Body of pancreas (tissue), 4 donors: ENCODE measurements around the gene TSHR.

Experiments
- POLR2A ChIP-seq, 3 donors: fragments of 450-650 bp; IDR thresholded peaks; one replicate each; pipeline ENCODE4 v1.6.1; 2016; ENCODE audit warnings: antibody characterized with exemption in 3 of 3, mild to moderate bottlenecking in 2 of 3
- TF ChIP-seq, protein P1 (sequence below), 7 experiments: fragments of 450-650 bp in 4 of 7; fragments of 200-600 bp in 3 of 7; sonication (generic) in 3 of 7; IDR thresholded peaks; one replicate each; pipeline ENCODE4 v1.5.1; 2016 to 2019; ENCODE audit warnings: antibody characterized with exemption in 7 of 7

DNA sequence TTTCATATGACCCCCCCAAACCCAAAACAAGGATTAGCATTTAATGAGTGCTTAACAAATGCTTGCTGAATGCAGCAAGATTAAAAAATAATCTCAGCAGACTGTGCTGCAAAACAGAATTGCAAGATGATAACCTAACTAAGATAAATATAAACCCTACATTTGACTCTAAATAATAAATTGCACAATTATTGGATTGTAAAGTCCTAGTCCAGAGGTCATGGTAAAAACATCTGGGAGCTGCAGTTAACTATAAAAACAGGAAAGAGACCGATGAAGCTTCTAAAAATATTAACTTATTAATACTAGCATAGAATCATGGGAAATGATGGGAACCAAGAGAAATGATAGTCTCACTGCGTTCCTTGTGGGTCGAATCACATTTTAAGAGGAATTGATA is 37.2 kb downstream of the TSHR start:
- TF ChIP-seq, protein P1, sequence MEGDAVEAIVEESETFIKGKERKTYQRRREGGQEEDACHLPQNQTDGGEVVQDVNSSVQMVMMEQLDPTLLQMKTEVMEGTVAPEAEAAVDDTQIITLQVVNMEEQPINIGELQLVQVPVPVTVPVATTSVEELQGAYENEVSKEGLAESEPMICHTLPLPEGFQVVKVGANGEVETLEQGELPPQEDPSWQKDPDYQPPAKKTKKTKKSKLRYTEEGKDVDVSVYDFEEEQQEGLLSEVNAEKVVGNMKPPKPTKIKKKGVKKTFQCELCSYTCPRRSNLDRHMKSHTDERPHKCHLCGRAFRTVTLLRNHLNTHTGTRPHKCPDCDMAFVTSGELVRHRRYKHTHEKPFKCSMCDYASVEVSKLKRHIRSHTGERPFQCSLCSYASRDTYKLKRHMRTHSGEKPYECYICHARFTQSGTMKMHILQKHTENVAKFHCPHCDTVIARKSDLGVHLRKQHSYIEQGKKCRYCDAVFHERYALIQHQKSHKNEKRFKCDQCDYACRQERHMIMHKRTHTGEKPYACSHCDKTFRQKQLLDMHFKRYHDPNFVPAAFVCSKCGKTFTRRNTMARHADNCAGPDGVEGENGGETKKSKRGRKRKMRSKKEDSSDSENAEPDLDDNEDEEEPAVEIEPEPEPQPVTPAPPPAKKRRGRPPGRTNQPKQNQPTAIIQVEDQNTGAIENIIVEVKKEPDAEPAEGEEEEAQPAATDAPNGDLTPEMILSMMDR (IDR thresholded peaks at IDR 0.05), result no peak
- no peak for TF ChIP-seq POLR2A (IDR thresholded peaks at IDR 0.05)
